Measurements from ENCODE around the gene TBXA2R.

DNA sequence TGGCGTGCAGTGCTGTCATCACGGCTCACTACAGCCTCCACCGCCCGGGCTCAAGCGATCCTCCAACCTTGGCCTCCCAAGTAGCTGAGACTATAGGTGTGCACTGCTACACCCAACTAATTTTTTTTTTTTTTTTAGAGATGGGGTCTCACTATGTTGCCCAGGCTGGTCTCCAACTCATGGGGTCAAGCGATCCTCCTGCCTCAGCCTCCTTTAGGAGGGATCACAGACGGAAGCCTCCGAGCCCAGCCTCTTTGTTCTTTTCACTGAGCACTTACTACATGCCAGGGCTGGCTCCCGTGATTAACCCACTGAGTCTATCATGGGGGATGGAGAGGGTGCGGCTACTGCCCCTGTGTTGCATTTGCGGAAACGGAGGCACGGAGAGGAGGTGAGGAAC, 32.8 kb upstream of the TBXA2R start:
- TF ChIP-seq, protein P1, sequence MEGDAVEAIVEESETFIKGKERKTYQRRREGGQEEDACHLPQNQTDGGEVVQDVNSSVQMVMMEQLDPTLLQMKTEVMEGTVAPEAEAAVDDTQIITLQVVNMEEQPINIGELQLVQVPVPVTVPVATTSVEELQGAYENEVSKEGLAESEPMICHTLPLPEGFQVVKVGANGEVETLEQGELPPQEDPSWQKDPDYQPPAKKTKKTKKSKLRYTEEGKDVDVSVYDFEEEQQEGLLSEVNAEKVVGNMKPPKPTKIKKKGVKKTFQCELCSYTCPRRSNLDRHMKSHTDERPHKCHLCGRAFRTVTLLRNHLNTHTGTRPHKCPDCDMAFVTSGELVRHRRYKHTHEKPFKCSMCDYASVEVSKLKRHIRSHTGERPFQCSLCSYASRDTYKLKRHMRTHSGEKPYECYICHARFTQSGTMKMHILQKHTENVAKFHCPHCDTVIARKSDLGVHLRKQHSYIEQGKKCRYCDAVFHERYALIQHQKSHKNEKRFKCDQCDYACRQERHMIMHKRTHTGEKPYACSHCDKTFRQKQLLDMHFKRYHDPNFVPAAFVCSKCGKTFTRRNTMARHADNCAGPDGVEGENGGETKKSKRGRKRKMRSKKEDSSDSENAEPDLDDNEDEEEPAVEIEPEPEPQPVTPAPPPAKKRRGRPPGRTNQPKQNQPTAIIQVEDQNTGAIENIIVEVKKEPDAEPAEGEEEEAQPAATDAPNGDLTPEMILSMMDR (IDR thresholded peaks at IDR 0.05) = no peak
- TF ChIP-seq POLR2A (IDR thresholded peaks at IDR 0.05) (no peak), EP300 (IDR thresholded peaks at IDR 0.05) (no peak)
